ENCODE data around the gene SOHLH2. TPM values are rescaled to one million over a fixed set of nuclear protein-coding genes. Genes with fewer than 3 reads are reported as not detected.
A peak's percentile ranks its signal among the peaks of the same experiment; 100 is the strongest.

Gene SOHLH2
- total RNA-seq (2014; rRNA removed; shearing (Covaris generic); ENCODE audit: low replicate concordance): 0.12 TPM in 1 of 2 replicates, not detected in the other

- in situ Hi-C loops (cut with HindIII; ENCODE audit: low pct_unique_long_range_greater_than_20kb, low sequenced_read_pairs): no loop called here
Measured at GRCh38 chr13:36214163-36214921, at the start of gene SOHLH2. Gene SOHLH2 (minus strand): TSS chr13:36214556. CDS start chr13:36214526, 30 bp downstream.

GRCh38 chr13:36261976-36262375 is 47.6 kb upstream of the SOHLH2 start:
- in situ Hi-C loops (cut with HindIII; ENCODE audit: low pct_unique_long_range_greater_than_20kb, low sequenced_read_pairs): no loop called here
- no peak for DNase-seq (ENCODE audit: low read depth)

More at GRCh38 chr13:36214163-36214921, at the start of gene SOHLH2:
- no peak for DNase-seq (ENCODE audit: low read depth)

GRCh38 chr13:36261011-36261410 is 46.7 kb upstream of the SOHLH2 start:
- in situ Hi-C loops (cut with HindIII; ENCODE audit: low pct_unique_long_range_greater_than_20kb, low sequenced_read_pairs): no loop called here
- DNase-seq (ENCODE audit: low read depth): no peak

GRCh38 chr13:36259361-36260137 is 45.2 kb upstream of the SOHLH2 start:
- DNase-seq (ENCODE audit: low read depth): peak; percentile 9
- in situ Hi-C loops (cut with HindIII; ENCODE audit: low pct_unique_long_range_greater_than_20kb, low sequenced_read_pairs): no loop called here

GRCh38 chr13:36258831-36259230 is 44.5 kb upstream of the SOHLH2 start:
- no peak for DNase-seq (ENCODE audit: low read depth)
- in situ Hi-C loops (cut with HindIII; ENCODE audit: low pct_unique_long_range_greater_than_20kb, low sequenced_read_pairs): no loop called here

GRCh38 chr13:36251526-36251925 is 37.2 kb upstream of the SOHLH2 start:
- no peak for DNase-seq (ENCODE audit: low read depth)
- in situ Hi-C loops (cut with HindIII; ENCODE audit: low pct_unique_long_range_greater_than_20kb, low sequenced_read_pairs): no loop called here

GRCh38 chr13:36251017-36251416 is 36.7 kb upstream of the SOHLH2 start:
- in situ Hi-C loops (cut with HindIII; ENCODE audit: low pct_unique_long_range_greater_than_20kb, low sequenced_read_pairs): no loop called here
- DNase-seq (ENCODE audit: low read depth): no peak

- in situ Hi-C loops (cut with HindIII; ENCODE audit: low pct_unique_long_range_greater_than_20kb, low sequenced_read_pairs): no loop called here
- no peak for DNase-seq (ENCODE audit: low read depth)
Measured at GRCh38 chr13:36248700-36249099, 34.3 kb upstream of the SOHLH2 start.

- DNase-seq (ENCODE audit: low read depth): peak; percentile 35
Measured at GRCh38 chr13:36244990-36245389, 30.6 kb upstream of the SOHLH2 start.

GRCh38 chr13:36244073-36244472 is 29.7 kb upstream of the SOHLH2 start:
- in situ Hi-C loops (cut with HindIII; ENCODE audit: low pct_unique_long_range_greater_than_20kb, low sequenced_read_pairs): no loop called here

More at GRCh38 chr13:36244990-36245389, 30.6 kb upstream of the SOHLH2 start:
- in situ Hi-C loops (cut with HindIII; ENCODE audit: low pct_unique_long_range_greater_than_20kb, low sequenced_read_pairs): no loop called here

GRCh38 chr13:36242761-36243160 is 28.4 kb upstream of the SOHLH2 start:
- in situ Hi-C loops (cut with HindIII; ENCODE audit: low pct_unique_long_range_greater_than_20kb, low sequenced_read_pairs): no loop called here
- DNase-seq (ENCODE audit: low read depth): no peak

More at GRCh38 chr13:36244073-36244472, 29.7 kb upstream of the SOHLH2 start:
- DNase-seq (ENCODE audit: low read depth): no peak

- in situ Hi-C loops (cut with HindIII; ENCODE audit: low pct_unique_long_range_greater_than_20kb, low sequenced_read_pairs): no loop called here
- DNase-seq (ENCODE audit: low read depth): no peak
Measured at GRCh38 chr13:36231236-36231635, 16.9 kb upstream of the SOHLH2 start.

- in situ Hi-C loops (cut with HindIII; ENCODE audit: low pct_unique_long_range_greater_than_20kb, low sequenced_read_pairs): no loop called here
Measured at GRCh38 chr13:36224730-36225129, 10.4 kb upstream of the SOHLH2 start.

GRCh38 chr13:36219883-36220282 is 5.5 kb upstream of the SOHLH2 start:
- DNase-seq (ENCODE audit: low read depth): no peak
- in situ Hi-C loops (cut with HindIII; ENCODE audit: low pct_unique_long_range_greater_than_20kb, low sequenced_read_pairs): no loop called here

More at GRCh38 chr13:36224730-36225129, 10.4 kb upstream of the SOHLH2 start:
- DNase-seq (ENCODE audit: low read depth): no peak

GRCh38 chr13:36217456-36217855 is 3.1 kb upstream of the SOHLH2 start:
- in situ Hi-C loops (cut with HindIII; ENCODE audit: low pct_unique_long_range_greater_than_20kb, low sequenced_read_pairs): no loop called here
- no peak for DNase-seq (ENCODE audit: low read depth)

- DNase-seq (ENCODE audit: low read depth): no peak
- in situ Hi-C loops (cut with HindIII; ENCODE audit: low pct_unique_long_range_greater_than_20kb, low sequenced_read_pairs): no loop called here
Measured at GRCh38 chr13:36212789-36213188, 1.6 kb downstream of the SOHLH2 start.

GRCh38 chr13:36211567-36211966 is 2.8 kb downstream of the SOHLH2 start:
- in situ Hi-C loops (cut with HindIII; ENCODE audit: low pct_unique_long_range_greater_than_20kb, low sequenced_read_pairs): no loop called here
- DNase-seq (ENCODE audit: low read depth): no peak

- no peak for DNase-seq (ENCODE audit: low read depth)
- in situ Hi-C loops (cut with HindIII; ENCODE audit: low pct_unique_long_range_greater_than_20kb, low sequenced_read_pairs): no loop called here
Measured at GRCh38 chr13:36210738-36211137, 3.6 kb downstream of the SOHLH2 start.

- in situ Hi-C loops (cut with HindIII; ENCODE audit: low pct_unique_long_range_greater_than_20kb, low sequenced_read_pairs): no loop called here
- DNase-seq (ENCODE audit: low read depth): no peak
Measured at GRCh38 chr13:36207672-36208071, 6.7 kb downstream of the SOHLH2 start.

Data from Caki2 (cell line).